ENCODE data around the gene CCDC169. TPM values are rescaled to one million over a fixed set of nuclear protein-coding genes. Genes with fewer than 3 reads are reported as not detected.
A peak's percentile ranks its signal among the peaks of the same experiment; 100 is the strongest.

CCDC169 gene
- total RNA-seq, 1 donor from 2014 or later: 3.3 TPM

DNA sequence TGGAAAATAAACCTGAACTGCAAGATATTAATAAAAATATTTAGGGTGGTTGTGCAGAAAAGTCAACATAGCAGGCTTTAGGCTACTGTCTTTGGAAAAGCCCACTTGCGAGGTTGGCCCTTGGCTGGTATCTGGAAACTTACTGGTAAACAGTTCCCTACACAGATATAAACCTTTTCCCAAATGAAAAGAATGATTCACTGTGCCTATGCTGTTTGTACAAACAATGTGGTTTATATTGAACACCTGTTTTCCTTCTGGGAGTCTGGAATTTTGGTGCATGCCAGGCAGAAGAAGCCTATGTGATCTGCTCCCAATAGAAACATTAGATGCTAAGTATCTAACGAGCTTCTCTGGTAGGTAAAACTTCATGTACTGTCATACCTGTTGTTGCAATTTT lies 53.5 kb downstream of the CCDC169 start:
- DNase-seq (ENCODE audit: low read depth): peak; percentile 43

DNA sequence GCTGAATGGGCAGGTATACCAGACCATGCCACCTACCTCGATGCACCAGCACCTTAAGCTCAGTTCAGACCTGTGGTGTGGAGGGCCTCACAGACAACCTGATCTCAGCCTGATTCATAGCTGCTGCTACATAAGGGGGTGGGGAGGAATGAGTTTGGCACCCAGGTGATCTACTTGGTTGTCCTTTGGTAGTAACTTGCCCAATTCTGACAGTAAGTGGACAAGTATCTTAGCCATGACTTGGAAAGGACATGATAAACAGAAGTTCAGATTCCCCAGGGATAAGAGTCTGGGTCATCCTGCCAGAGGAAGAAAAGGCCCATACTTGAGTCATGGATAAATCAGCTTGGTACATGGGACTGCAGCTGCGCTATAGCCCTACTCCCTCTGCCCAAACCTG lies 54.9 kb downstream of the CCDC169 start:
- no peak for DNase-seq (ENCODE audit: low read depth)

GRCh38 chr13:36231236-36231635 lies 66.4 kb downstream of the CCDC169 start:
- no peak for DNase-seq (ENCODE audit: low read depth)

DNA sequence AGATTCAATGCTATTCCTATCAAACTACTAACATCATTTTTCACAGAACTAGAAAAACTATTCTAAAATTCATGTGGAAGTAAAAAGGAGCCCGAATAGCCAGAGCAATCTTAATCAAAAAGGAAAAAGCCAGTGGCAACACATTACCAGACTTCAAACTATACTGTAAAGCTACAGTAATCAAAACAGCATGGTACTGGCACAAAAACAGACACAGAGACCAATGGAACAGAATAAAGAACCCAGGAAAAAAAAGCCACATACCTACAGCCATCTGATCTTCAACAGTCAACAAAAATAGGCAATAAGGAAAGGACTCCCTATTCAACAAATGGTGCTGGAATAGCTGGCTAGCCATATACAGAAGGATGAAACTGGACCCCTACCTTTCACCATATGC lies 72.9 kb downstream of the CCDC169 start:
- DNase-seq (ENCODE audit: low read depth): no peak

- DNase-seq (ENCODE audit: low read depth): no peak
Measured at GRCh38 chr13:36219883-36220282, 77.7 kb downstream of the CCDC169 start.

DNA sequence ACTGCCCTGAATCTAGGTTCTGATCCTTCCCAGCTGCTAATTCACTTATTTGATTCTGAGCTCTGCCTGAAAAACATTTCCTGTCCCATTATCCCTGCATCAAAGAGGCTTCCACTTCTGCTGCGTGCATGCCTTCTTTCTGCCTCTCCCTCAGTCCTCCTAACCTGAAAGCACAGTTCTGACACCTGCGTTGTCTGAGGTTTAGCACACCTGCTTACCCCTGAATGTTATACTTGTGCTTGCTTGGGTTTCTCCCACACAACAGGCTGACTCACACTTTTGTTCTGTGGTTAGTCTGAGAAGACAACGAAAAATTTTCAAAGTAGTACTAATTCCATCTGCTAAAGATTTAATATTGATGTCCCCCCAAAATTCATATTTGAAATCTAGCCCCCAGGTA lies 80.2 kb downstream of the CCDC169 start:
- no peak for DNase-seq (ENCODE audit: low read depth)

- no peak for DNase-seq (ENCODE audit: low read depth)
Measured at GRCh38 chr13:36214163-36214921, 83.3 kb downstream of the CCDC169 start, which contains the start of gene SOHLH2. Gene SOHLH2 (minus strand): TSS chr13:36214556. CDS start chr13:36214526, 30 bp downstream.

DNA sequence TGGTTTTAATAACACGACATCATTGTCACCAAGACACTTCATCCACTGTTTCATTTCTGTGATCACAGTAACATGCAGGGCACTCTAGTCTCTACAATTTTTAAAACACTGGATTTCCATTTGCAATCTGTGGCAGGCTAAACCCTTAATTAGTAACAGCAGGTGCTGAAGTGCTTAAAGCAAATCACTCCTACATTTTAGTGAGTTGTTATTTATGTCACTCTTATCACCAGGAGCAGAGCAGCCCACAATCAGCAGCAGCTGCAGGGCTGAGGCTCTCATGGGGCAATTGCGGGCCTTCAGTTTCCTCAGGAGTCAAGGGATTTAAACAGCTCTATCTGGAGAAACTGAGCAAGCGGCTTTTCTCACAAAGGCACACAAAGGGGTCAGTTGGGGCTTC lies 84.8 kb downstream of the CCDC169 start:
- DNase-seq (ENCODE audit: low read depth): no peak

- DNase-seq (ENCODE audit: low read depth): no peak
Measured at GRCh38 chr13:36211567-36211966, 86.0 kb downstream of the CCDC169 start.

DNA sequence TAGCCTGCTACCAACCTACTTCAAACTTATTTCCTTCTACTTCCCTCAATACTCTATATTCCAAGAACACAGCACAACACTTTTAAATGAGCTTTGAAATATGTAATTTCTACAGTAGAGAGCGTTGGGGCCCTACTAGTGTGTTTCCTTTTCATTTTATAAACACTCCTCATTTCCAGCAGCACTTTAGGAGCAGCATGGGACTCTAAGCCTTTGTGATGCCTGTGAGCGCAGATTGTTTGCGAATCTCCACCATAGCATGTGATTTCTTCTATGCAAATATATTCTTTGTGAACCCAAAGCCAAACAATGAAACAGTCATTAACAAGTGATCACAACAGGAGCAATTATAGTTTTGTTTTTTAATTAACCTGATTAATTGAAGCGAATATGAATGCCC lies 86.9 kb downstream of the CCDC169 start:
- no peak for DNase-seq (ENCODE audit: low read depth)

GRCh38 chr13:36207672-36208071 lies 89.9 kb downstream of the CCDC169 start:
- no peak for DNase-seq (ENCODE audit: low read depth)

GRCh38 chr13:36193151-36193855 lies 104.3 kb downstream of the CCDC169 start:
- DNase-seq (ENCODE audit: low read depth): peak; percentile 83

GRCh38 chr13:36192166-36192565 lies 105.4 kb downstream of the CCDC169 start:
- DNase-seq (ENCODE audit: low read depth): peak; percentile 38

GRCh38 chr13:36190771-36191170 lies 106.8 kb downstream of the CCDC169 start:
- peak; percentile 7 for DNase-seq (ENCODE audit: low read depth)

DNA sequence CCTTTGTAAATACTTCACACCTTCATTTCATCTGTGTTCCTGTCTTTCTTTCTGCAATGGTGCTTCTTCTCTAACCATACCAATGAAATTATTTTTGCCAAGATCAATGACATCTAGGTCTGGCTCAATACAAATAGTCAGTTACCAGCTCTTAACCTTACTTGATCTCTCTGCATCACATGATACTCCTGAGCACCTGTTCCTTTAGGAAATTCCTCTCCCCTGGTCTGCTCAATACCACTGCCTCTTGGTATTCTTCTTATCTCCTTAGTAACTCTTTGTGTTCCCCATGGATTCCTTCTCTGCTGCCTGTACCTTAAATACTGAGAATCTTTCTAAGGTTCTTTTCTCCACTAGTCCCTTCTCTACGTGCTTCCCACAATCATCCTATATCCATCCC lies 109.2 kb downstream of the CCDC169 start:
- no peak for DNase-seq (ENCODE audit: low read depth)

DNA sequence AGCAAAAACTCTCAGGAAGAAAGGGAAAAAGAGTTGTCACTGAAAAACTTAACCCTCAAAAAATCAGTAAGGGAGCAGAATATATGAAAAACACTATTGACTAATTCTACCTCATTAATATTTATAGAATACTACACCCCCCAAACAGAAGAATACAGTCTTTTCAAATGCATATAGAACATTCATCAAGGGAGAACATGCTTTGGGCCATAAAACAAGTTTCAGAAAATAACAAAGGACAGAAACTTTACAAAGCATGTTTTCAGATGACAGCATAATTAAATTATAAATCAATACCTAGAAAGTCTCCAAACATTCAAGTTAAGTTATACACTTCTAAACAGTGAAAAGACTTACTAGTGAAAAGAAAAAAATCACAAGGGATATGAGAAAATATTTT lies 113.7 kb downstream of the CCDC169 start:
- DNase-seq (ENCODE audit: low read depth): no peak

Other genes starting within 250 kb of the CCDC169 start
- gene DCLK1, start 166.4 kb downstream of the CCDC169 start, total RNA-seq: 12.0 and 12.2 TPM in 2 replicates
- 0.10 and 0.69 TPM in 2 replicates for gene SOHLH2, start 83.3 kb downstream of the CCDC169 start, total RNA-seq
- gene SPART, start 48.6 kb upstream of the CCDC169 start, total RNA-seq: 65.1 and 152 TPM in 2 replicates
- gene CCNA1, start 134.7 kb upstream of the CCDC169 start, total RNA-seq: 1.4 and 3.6 TPM in 2 replicates

Data from renal cortical epithelial cell (primary cell).